GM12878 (cell line): ENCODE data around the gene SEPTIN7.

ENCODE experiments used
- CBX3 ChIP-seq: fragments of 200-600 bp; sonication (generic); IDR thresholded peaks from 2 replicates; pipeline ENCODE4 v1.6.1; 2016; ENCODE audit warnings: low read depth, borderline replicate concordance
- POLR2A ChIP-seq: IDR thresholded peaks from 2 replicates; pipeline ENCODE4 v1.6.1; 2011; ENCODE audit warnings: low read depth, mild to moderate bottlenecking, low read length
- RFX5 ChIP-seq: IDR thresholded peaks from 2 replicates; pipeline ENCODE4 v1.6.1; 2011; ENCODE audit warnings: low read depth, low read length, improper control_type of control experiment
- STAT3 ChIP-seq: IDR thresholded peaks from 2 replicates; pipeline ENCODE4 v1.6.1; 2011; ENCODE audit warnings: low read depth, low read length, improper control_type of control experiment
- ZNF274 ChIP-seq: IDR thresholded peaks from one replicate; pipeline ENCODE4 v1.8.0; 2011; ENCODE audit not compliant: insufficient read length, insufficient read depth
- TF ChIP-seq, protein P1 (sequence below), 3 experiments: IDR thresholded peaks in 2 of 3; conservative IDR thresholded peaks in 1 of 3; 2 replicates each; pipeline ENCODE4 v1.5.1; 2011; ENCODE audit warnings: low read depth in 3 of 3, low read length in 3 of 3, mild to moderate bottlenecking in 3 of 3, control low read depth in 2 of 3, moderate library complexity in 2 of 3, inconsistent platforms in 1 of 3, mixed read lengths in 1 of 3; ENCODE audit not compliant: control insufficient read depth in 2 of 3, insufficient read depth in 1 of 3; ENCODE audit errors: extremely low read depth in 1 of 3

DNA sequence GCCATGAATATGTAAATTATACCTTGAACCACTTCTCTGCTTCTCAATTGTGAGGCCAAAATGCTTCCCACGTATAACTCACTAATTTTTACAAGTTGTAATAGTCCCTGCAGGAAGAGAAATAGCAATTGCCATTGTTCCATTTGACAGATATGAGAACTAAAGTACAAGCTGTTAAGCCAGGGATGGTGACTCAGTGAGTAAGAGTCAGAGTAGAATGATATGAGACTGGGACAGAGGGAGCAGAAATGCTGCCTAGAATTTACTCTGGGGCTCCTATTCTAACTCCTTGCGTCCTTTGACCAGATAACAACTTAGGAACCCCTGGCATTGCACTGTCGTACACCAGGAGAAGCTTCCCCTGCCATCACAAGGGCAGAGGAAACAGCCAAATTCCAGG is 45.1 kb upstream of the SEPTIN7 start:
- TF ChIP-seq RFX5 (no peak), POLR2A (no peak), STAT3 (no peak), ZNF274 (no peak), CBX3 (no peak)
- TF ChIP-seq, protein P1, sequence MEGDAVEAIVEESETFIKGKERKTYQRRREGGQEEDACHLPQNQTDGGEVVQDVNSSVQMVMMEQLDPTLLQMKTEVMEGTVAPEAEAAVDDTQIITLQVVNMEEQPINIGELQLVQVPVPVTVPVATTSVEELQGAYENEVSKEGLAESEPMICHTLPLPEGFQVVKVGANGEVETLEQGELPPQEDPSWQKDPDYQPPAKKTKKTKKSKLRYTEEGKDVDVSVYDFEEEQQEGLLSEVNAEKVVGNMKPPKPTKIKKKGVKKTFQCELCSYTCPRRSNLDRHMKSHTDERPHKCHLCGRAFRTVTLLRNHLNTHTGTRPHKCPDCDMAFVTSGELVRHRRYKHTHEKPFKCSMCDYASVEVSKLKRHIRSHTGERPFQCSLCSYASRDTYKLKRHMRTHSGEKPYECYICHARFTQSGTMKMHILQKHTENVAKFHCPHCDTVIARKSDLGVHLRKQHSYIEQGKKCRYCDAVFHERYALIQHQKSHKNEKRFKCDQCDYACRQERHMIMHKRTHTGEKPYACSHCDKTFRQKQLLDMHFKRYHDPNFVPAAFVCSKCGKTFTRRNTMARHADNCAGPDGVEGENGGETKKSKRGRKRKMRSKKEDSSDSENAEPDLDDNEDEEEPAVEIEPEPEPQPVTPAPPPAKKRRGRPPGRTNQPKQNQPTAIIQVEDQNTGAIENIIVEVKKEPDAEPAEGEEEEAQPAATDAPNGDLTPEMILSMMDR (IDR thresholded peaks at IDR 0.05 in 2 of 3, conservative IDR thresholded peaks at IDR 0.05 in 1 of 3; ENCODE audit: control insufficient read depth in 2 of 3, extremely low read depth in 1 of 3, insufficient read depth in 1 of 3, low read depth in 3 of 3, low read length in 3 of 3) = no peak
